Suprapubic skin (tissue), 4 donors: ENCODE data around the gene CLCNKA. TPM values are rescaled to one million over a fixed set of nuclear protein-coding genes. Genes with fewer than 3 reads are reported as not detected.

ENCODE experiments used
- DNase-seq, 2 donors: peaks; one replicate each; pipeline ENCODE4 v3.0.0-alpha.2; 2019; ENCODE audit warnings: low spot score in 2 of 2
- H3K27ac ChIP-seq: fragments of 200-600 bp; sonication (generic); one replicate; pipeline ENCODE4 v1.5.1; 2019
- H3K27me3 ChIP-seq: fragments of 200-600 bp; sonication (generic); one replicate; pipeline ENCODE4 v1.5.1; 2019
- H3K36me3 ChIP-seq: fragments of 200-600 bp; sonication (generic); one replicate; pipeline ENCODE4 v1.5.1; 2019
- H3K4me1 ChIP-seq: fragments of 200-600 bp; sonication (generic); one replicate; pipeline ENCODE4 v1.5.1; 2019
- H3K4me3 ChIP-seq: fragments of 200-600 bp; sonication (generic); one replicate; pipeline ENCODE4 v1.5.1; 2019; ENCODE audit warnings: mild to moderate bottlenecking
- H3K9me3 ChIP-seq: fragments of 200-600 bp; sonication (generic); one replicate; pipeline ENCODE4 v1.5.1; 2019
- CTCF ChIP-seq, 2 donors: fragments of 200-600 bp in 1 of 2; fragments of 450-650 bp in 1 of 2; sonication (generic) in 1 of 2; IDR thresholded peaks; one replicate each; pipeline ENCODE4 v1.5.1; 2016 to 2019; ENCODE audit warnings: antibody characterized with exemption in 2 of 2, mild to moderate bottlenecking in 1 of 2, moderate library complexity in 1 of 2
- EP300 ChIP-seq: sonication (generic); formaldehyde crosslinking; IDR thresholded peaks from one replicate; pipeline ENCODE4 v1.6.1; 2017; ENCODE audit warnings: antibody characterized with exemption
- POLR2A ChIP-seq, 2 donors: fragments of 450-650 bp; IDR thresholded peaks; one replicate each; pipeline ENCODE4 v1.6.1; 2017; ENCODE audit warnings: antibody characterized with exemption in 2 of 2, mild to moderate bottlenecking in 2 of 2, moderate library complexity in 2 of 2
- POLR2AphosphoS5 ChIP-seq, 3 donors: sonication (generic); formaldehyde crosslinking; IDR thresholded peaks; one replicate each; pipeline ENCODE4 v1.6.1; 2017; ENCODE audit warnings: antibody characterized with exemption in 3 of 3
- WGBS: methylation state at CpG from one replicate; pipeline ENCODE4 v1.1.5; 2018; 5-methylcytosine and 5-hydroxymethylcytosine counted together
- total RNA-seq, 4 donors: library from RNA; depleted of rRNA; stranded (reverse); fragments of >200 nt; gene quantifications; one replicate each; pipeline ENCODE4 v1.1.0, GENCODE V29; 2016

The CLCNKA gene
- total RNA-seq, 4 donors from 2014 or later = 0.23 to 1.9 (median 0.51) TPM; not detected in 1

DNA sequence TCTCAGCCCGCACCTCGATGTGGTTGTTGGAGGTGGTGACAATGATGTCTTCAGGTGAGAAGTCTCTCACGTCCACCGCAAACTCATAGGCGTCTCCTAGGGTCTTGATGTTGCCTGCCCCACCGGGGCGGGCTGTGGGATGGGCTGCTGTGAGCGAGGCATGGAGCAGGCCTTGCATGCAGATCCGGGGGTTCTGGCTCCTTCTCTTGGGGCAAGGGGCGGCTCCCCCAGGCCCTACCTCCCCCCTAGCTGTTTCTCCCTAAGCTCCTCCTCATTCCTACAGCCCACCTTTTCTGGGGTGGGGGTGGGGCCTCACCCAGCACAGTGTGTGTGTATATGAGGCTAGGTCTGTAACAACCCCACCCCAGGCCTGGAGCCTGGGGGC lies 4.8 kb upstream of the CLCNKA start:
- H3K36me3 ChIP-seq = no peaks in the 10 kb centered on the region
- peaks cover 49% of the 10 kb centered on the region for H3K4me1 ChIP-seq
- H3K27ac ChIP-seq = peak overlapping the region; percentile 74
- 92% methylated on average over 5 of the region's 10 CpGs for WGBS
- no peak overlapping the region for H3K4me3 ChIP-seq
- H3K27me3 ChIP-seq = no peaks in the 10 kb centered on the region
- H3K9me3 ChIP-seq = no peaks in the 10 kb centered on the region
- DNase-seq = no peak
- TF ChIP-seq POLR2AphosphoS5 (IDR thresholded peaks at IDR 0.05) (no peak), EP300 (no peak), POLR2A (IDR thresholded peaks at IDR 0.05) (no peak), CTCF (IDR thresholded peaks at IDR 0.05) (no peak)

DNA sequence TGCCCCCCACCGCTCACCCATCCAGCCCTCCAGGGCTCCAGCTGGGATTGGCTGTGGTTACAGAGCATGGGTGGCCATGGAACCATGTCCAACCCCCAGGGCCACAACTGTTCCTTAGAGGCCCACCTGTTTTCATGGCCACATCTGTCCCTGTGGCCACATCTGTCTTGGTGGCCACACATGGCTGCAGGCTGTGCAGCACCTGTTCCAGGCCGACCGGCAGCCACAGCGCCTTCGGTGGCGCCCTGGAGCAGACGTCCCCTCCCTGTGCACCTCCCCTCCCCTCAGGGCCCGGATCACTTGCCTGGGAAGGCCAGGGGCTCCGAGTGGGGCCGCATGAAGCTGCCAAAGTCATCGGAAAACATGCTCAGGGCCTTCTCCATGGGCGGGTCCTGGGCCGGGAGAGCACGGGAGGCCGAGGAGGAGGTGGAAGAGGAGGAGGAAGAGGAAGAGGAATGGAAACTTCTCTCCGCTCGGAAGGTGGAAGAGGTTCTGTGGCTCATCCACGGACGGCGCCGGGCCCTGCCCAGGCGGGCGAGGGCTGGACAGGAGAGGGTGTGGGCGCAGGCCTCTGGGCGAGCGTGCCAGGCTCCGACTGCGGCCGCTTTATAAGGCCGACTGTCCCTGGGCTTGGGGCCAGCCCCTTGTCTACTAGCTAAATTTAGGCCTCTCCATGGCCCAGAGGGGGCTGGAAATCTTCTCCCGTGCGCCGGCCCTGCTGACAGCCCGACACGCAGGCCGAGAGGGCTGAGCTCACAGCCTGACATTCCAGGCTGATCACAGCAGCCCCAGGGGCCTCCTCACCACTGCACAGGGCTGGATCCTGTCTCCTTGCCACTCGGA lies 4.2 kb upstream of the CLCNKA start, which contains the start of gene HSPB7:
HSPB7 (minus strand) TSS at position 583 of the 843 bp plus-strand sequence; CDS start at position 503, 80 bp downstream.
- H3K36me3 ChIP-seq = no peaks in the 10 kb centered on the region
- WGBS = 26% methylated on average over 29 of the region's 37 CpGs
- H3K4me1 ChIP-seq = peaks cover 43% of the 10 kb centered on the region
- H3K27me3 ChIP-seq = no peaks in the 10 kb centered on the region
- DNase-seq = peak in 1 of 2 donors; percentile 82
- H3K27ac ChIP-seq = peak within 1 kb of the TSS; percentile 74
- peak within 1 kb of the TSS; percentile 8 for H3K4me3 ChIP-seq
- no peak for TF ChIP-seq POLR2AphosphoS5 (IDR thresholded peaks at IDR 0.05)
- TF ChIP-seq EP300 = peak; percentile 26
- H3K9me3 ChIP-seq = no peaks in the 10 kb centered on the region

- H3K36me3 ChIP-seq = no peaks in the 10 kb centered on the region
- H3K4me1 ChIP-seq = peaks cover 37% of the 10 kb centered on the region
- no peaks in the 10 kb centered on the region for H3K27me3 ChIP-seq
- DNase-seq = no peak
- TF ChIP-seq EP300 (no peak), POLR2AphosphoS5 (IDR thresholded peaks at IDR 0.05) (no peak), POLR2A (IDR thresholded peaks at IDR 0.05) (no peak), CTCF (IDR thresholded peaks at IDR 0.05) (no peak)
- peak overlapping the region; percentile 74 for H3K27ac ChIP-seq
- H3K4me3 ChIP-seq = peak overlapping the region; percentile 8
- WGBS = 56% methylated on average over 4 of the region's 4 CpGs
- H3K9me3 ChIP-seq = no peaks in the 10 kb centered on the region
These were observed 3.5 kb upstream of the CLCNKA start for GRCh38 chr1:16018308-16018707.

DNA sequence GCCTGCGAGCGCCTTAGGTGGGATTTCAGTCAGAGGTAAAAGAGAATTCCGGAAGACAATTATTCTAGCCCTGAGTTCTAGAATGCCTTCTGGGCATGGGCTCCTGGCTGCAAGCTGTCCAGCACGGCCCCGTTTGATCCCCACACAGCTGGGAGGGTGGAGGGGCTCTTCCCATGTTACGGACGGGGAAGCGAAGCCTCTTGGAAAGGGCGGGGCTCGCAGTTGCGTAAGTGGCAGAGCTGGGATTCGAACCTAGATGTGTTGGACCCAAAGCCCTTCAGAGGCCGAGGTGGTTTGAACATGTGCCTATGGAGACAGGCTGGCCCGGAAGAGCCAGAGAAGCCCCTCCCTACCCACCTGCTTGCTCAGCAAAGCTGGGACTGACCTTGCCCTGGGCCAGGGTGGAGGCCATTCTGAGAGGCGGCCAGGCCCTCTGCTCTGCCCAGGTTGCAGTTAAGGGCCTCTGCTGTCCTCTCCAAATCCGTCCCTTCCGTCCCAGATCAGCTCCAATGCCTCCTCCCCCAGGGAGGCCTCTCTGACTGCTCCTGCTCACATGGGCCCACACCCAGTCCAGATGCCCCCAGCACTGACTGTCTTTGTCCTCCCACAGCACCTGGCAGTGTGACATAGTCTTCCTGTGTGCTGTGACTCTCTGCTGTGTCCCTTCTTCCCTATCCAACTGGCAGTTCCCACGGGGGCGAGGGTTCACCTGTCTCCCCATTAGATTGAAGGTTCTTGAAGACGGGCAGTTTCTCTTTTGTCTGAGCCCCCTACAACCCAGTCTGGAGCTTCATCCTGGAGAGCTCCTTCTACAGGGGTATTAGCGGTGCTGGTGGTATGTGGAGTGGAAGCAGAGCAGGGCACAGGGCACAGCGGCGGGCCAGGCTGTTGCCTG lies 2.8 kb upstream of the CLCNKA start:
- H3K27me3 ChIP-seq = no peaks in the 10 kb centered on the region
- peaks cover 30% of the 10 kb centered on the region for H3K4me1 ChIP-seq
- H3K36me3 ChIP-seq = no peaks in the 10 kb centered on the region
- no peaks in the 10 kb centered on the region for H3K9me3 ChIP-seq
- peak overlapping the region; percentile 74 for H3K27ac ChIP-seq
- 77% methylated on average over 21 of the region's 23 CpGs for WGBS
- TF ChIP-seq POLR2A (IDR thresholded peaks at IDR 0.05) = no peak
- no peak for TF ChIP-seq POLR2AphosphoS5 (IDR thresholded peaks at IDR 0.05)
- TF ChIP-seq CTCF (IDR thresholded peaks at IDR 0.05) = no peak
- no peak overlapping the region for H3K4me3 ChIP-seq
- no peak for DNase-seq

- H3K4me3 ChIP-seq = no peak overlapping the region
- H3K27me3 ChIP-seq = no peaks in the 10 kb centered on the region
- WGBS = 65% methylated on average over 9 of the region's 9 CpGs
- no peaks in the 10 kb centered on the region for H3K9me3 ChIP-seq
- TF ChIP-seq CTCF (IDR thresholded peaks at IDR 0.05) (no peak), POLR2A (IDR thresholded peaks at IDR 0.05) (no peak), POLR2AphosphoS5 (IDR thresholded peaks at IDR 0.05) (no peak), EP300 (no peak)
- H3K36me3 ChIP-seq = no peaks in the 10 kb centered on the region
- DNase-seq = no peak
- no peak overlapping the region for H3K27ac ChIP-seq
- peaks cover 27% of the 10 kb centered on the region for H3K4me1 ChIP-seq
These were observed 2.1 kb upstream of the CLCNKA start for GRCh38 chr1:16019644-16020277.
